Stimulated activated CD4-positive, alpha-beta T cell treated with anti-CD3 and anti-CD28 coated beads, Interleukin-1b, Interleukin-23, amount 100 ng/mL, for 48 hours (primary cell): Measurements from ENCODE around the gene HLCS.
"Not testable (repeated sequence)": the region's sequence is repeated elsewhere in the genome, so short reads cannot be mapped to it uniquely, and the experiment has no call there.

ENCODE experiments used
- DNase-seq: peaks from one replicate; pipeline ENCODE4 v3.0.0-alpha.2; 2020

Gene HLCS

GRCh38 chr21:36966066-36966820, at the start of gene HLCS:
HLCS (minus strand) TSS chr21:36966669; CDS start chr21:36966638, 31 bp downstream.
- peak; percentile 64 for DNase-seq

GRCh38 chr21:37009740-37010341, 43.4 kb upstream of the HLCS start:
- peak; percentile 81 for DNase-seq

- DNase-seq: no peak
Measured at GRCh38 chr21:37008724-37009123, 42.3 kb upstream of the HLCS start.

GRCh38 chr21:37006486-37007291, 40.2 kb upstream of the HLCS start, which contains the start of gene RIPPLY3:
RIPPLY3 (plus strand) TSS chr21:37006702; CDS start chr21:37006773, 71 bp downstream.
- DNase-seq: no peak

GRCh38 chr21:37005548-37006485, 39.3 kb upstream of the HLCS start:
- no peak for DNase-seq

GRCh38 chr21:37003917-37004316, 37.4 kb upstream of the HLCS start:
- not testable (repeated sequence) for DNase-seq

- not testable (repeated sequence) for DNase-seq
Measured at GRCh38 chr21:37002851-37003250, 36.4 kb upstream of the HLCS start.

GRCh38 chr21:37001441-37001840, 35.0 kb upstream of the HLCS start:
- no peak for DNase-seq

GRCh38 chr21:37000381-37000780, 33.9 kb upstream of the HLCS start:
- DNase-seq: no peak

- no peak for DNase-seq
Measured at GRCh38 chr21:36999131-36999898, 32.8 kb upstream of the HLCS start.

- not testable (repeated sequence) for DNase-seq
Measured at GRCh38 chr21:36995285-36995684, 28.8 kb upstream of the HLCS start.

GRCh38 chr21:36994501-36995158, 28.2 kb upstream of the HLCS start:
- peak; percentile 52 for DNase-seq

GRCh38 chr21:36992671-36993070, 26.2 kb upstream of the HLCS start:
- DNase-seq: no peak

GRCh38 chr21:36990508-36991205, 24.2 kb upstream of the HLCS start:
- DNase-seq: no peak

GRCh38 chr21:36989699-36990507, 23.4 kb upstream of the HLCS start:
- peak; percentile 88 for DNase-seq

GRCh38 chr21:36989199-36989698, 22.8 kb upstream of the HLCS start:
- DNase-seq: not testable (repeated sequence)

- no peak for DNase-seq
Measured at GRCh38 chr21:36988536-36988935, 22.1 kb upstream of the HLCS start.

GRCh38 chr21:36987845-36988244, 21.4 kb upstream of the HLCS start:
- DNase-seq: no peak
